H1 (cell line): ENCODE measurements around the gene NEGR1. TPM values are rescaled to one million over a fixed set of nuclear protein-coding genes. Genes with fewer than 3 reads are reported as not detected.

Experiments used
- CTCF ChIA-PET: fragments of 300-600 bp; sonication (Branson Sonifier 250); formaldehyde crosslinking; loops from one replicate; lab custom pipeline; 2021; ENCODE audit not compliant: partially characterized antibody; lab: Charles Lee
- POLR2A ChIA-PET: fragments of 300-600 bp; sonication (Branson Sonifier 250); formaldehyde crosslinking; loops from one replicate; lab custom pipeline; 2021; ENCODE audit warnings: inconsistent platforms; ENCODE audit not compliant: partially characterized antibody; lab: Charles Lee
- DNase-seq, 2 experiments: peaks; one replicate each; pipeline versions ENCODE4 v3.0.0 to v3.0.0-alpha.2; 2010 to 2022; ENCODE audit warnings: low spot score in 2 of 2, low read depth in 1 of 2, mixed read lengths in 1 of 2
- FAIRE-seq: peaks from 2 replicates; lab custom pipeline; 2011; peaks lifted over from hg19 to GRCh38; lab: Jason Lieb, UNC
- H2AFZ ChIP-seq: 2 replicates; pipeline ENCODE4 v1.8.1; 2012; ENCODE audit warnings: low read length, inconsistent platforms
- H2AK5ac ChIP-seq: 2 replicates; pipeline ENCODE4 v1.6.1; 2013; ENCODE audit warnings: low read depth, low read length
- H2BK120ac ChIP-seq: replicated peaks from 2 replicates; pipeline ENCODE3; 2013; ENCODE audit warnings: low read depth, low read length, inconsistent platforms
- H2BK12ac ChIP-seq: 2 replicates; pipeline ENCODE4 v1.6.1; 2013; ENCODE audit warnings: low read depth, low read length
- H2BK15ac ChIP-seq: 2 replicates; pipeline ENCODE4 v1.6.1; 2013; ENCODE audit warnings: low read length
- H2BK20ac ChIP-seq: 2 replicates; pipeline ENCODE4 v1.6.1; 2013; ENCODE audit warnings: low read length
- H2BK5ac ChIP-seq: 2 replicates; pipeline ENCODE4 v1.6.1; 2013; ENCODE audit warnings: low read depth, low read length
- H3K14ac ChIP-seq: 2 replicates; pipeline ENCODE4 v1.6.1; 2013; ENCODE audit warnings: inconsistent platforms; ENCODE audit not compliant: insufficient read length
- H3K18ac ChIP-seq: 2 replicates; pipeline ENCODE4 v1.6.1; 2013; ENCODE audit warnings: low read length; ENCODE audit errors: extremely low read depth
- H3K23ac ChIP-seq: 2 replicates; pipeline ENCODE4 v1.6.1; 2013; ENCODE audit warnings: inconsistent platforms; ENCODE audit not compliant: insufficient read length
- H3K23me2 ChIP-seq: 2 replicates; pipeline ENCODE4 v1.6.1; 2013; ENCODE audit warnings: low read depth, low read length
- H3K27ac ChIP-seq: 2 replicates; pipeline ENCODE4 v1.6.1; 2011; ENCODE audit warnings: low read depth, low read length, inconsistent platforms
- H3K27me3 ChIP-seq, 4 experiments: replicated peaks in 1 of 4; 1 replicate in 1 of 4; 2 replicates in 3 of 4; pipeline versions ENCODE4 v1.6.1 to v1.8.1; 2011 to 2013; ENCODE audit warnings: low read length in 3 of 4, mild to moderate bottlenecking in 3 of 4, inconsistent platforms in 2 of 4, mixed read lengths in 2 of 4, moderate library complexity in 1 of 4; ENCODE audit not compliant: control insufficient read depth in 3 of 4, insufficient read depth in 3 of 4; ENCODE audit errors: extremely low read depth in 1 of 4
- H3K36me3 ChIP-seq, 4 experiments: 2 replicates each; pipeline versions ENCODE4 v1.6.1 to v1.8.1; 2011 to 2013; ENCODE audit warnings: mild to moderate bottlenecking in 4 of 4, low read length in 3 of 4, moderate library complexity in 2 of 4, control low read depth in 1 of 4, inconsistent platforms in 1 of 4; ENCODE audit not compliant: insufficient read depth in 4 of 4, control insufficient read depth in 2 of 4
- H3K4ac ChIP-seq: replicated peaks from 2 replicates; pipeline ENCODE3; 2013; ENCODE audit warnings: low read length, low read depth, mixed read lengths, inconsistent platforms; ENCODE audit not compliant: insufficient read length
- H3K4me1 ChIP-seq, 4 experiments: replicated peaks in 1 of 4; 1 replicate in 1 of 4; 2 replicates in 3 of 4; pipeline versions ENCODE4 v1.6.1 to v1.8.1; 2011 to 2013; ENCODE audit warnings: low read length in 3 of 4, inconsistent platforms in 2 of 4, mixed read lengths in 1 of 4; ENCODE audit not compliant: insufficient read depth in 4 of 4, control insufficient read depth in 3 of 4
- H3K4me2 ChIP-seq, 2 experiments: 2 replicates each; pipeline versions ENCODE4 v1.6.1 to v1.8.1; 2011 to 2013; ENCODE audit warnings: low read depth in 2 of 2, low read length in 2 of 2, control low read depth in 1 of 2, inconsistent platforms in 1 of 2, mild to moderate bottlenecking in 1 of 2; ENCODE audit not compliant: insufficient read depth in 1 of 2
- H3K4me3 ChIP-seq, 4 experiments: fragments of 200-600, 300-600 bp in 1 of 4; sonication (generic), shearing (Covaris generic), sonication (Bioruptor Twin) in 1 of 4; 2 replicates each; pipeline versions ENCODE4 v1.5.1 to v1.8.1; 2011 to 2016; ENCODE audit warnings: low read length in 4 of 4, low read depth in 3 of 4, control low read depth in 2 of 4, inconsistent platforms in 2 of 4, mild to moderate bottlenecking in 2 of 4, mixed read lengths in 1 of 4, moderate library complexity in 1 of 4; ENCODE audit not compliant: insufficient read depth in 2 of 4; ENCODE audit errors: extremely low read depth in 1 of 4
- H3K56ac ChIP-seq: replicated peaks from 2 replicates; pipeline ENCODE3; 2013; ENCODE audit warnings: low read depth, mild to moderate bottlenecking, mixed read lengths, low read length, inconsistent platforms; ENCODE audit not compliant: insufficient read length
- H3K79me1 ChIP-seq: 2 replicates; pipeline ENCODE4 v1.6.1; 2013; ENCODE audit warnings: low read depth, low read length, control low read depth
- H3K79me2 ChIP-seq, 2 experiments: 2 replicates each; pipeline versions ENCODE4 v1.6.1 to v1.8.1; 2012 to 2013; ENCODE audit warnings: low read length in 2 of 2, mild to moderate bottlenecking in 2 of 2, inconsistent platforms in 1 of 2; ENCODE audit not compliant: insufficient read depth in 2 of 2, control insufficient read depth in 1 of 2
- H3K9ac ChIP-seq, 4 experiments: replicated peaks in 1 of 4; 1 replicate in 1 of 4; 2 replicates in 3 of 4; pipeline versions ENCODE4 v1.6.1 to v1.8.1; 2011 to 2013; ENCODE audit warnings: low read depth in 3 of 4, low read length in 3 of 4, control low read depth in 2 of 4, mild to moderate bottlenecking in 2 of 4, moderate library complexity in 2 of 4, inconsistent platforms in 1 of 4; ENCODE audit errors: extremely low read depth in 1 of 4
- H3K9me3 ChIP-seq, 2 experiments: 2 replicates each; pipeline versions ENCODE4 v1.6.1 to v1.8.1; 2012 to 2013; ENCODE audit warnings: mild to moderate bottlenecking in 2 of 2, moderate library complexity in 2 of 2, control low read depth in 1 of 2, inconsistent platforms in 1 of 2, low read depth in 1 of 2, low read length in 1 of 2, mixed read lengths in 1 of 2; ENCODE audit not compliant: insufficient read depth in 2 of 2
- H4K20me1 ChIP-seq, 2 experiments: replicated peaks in 1 of 2; 2 replicates each; pipeline versions ENCODE3 to v1.8.1; 2011 to 2013; ENCODE audit warnings: inconsistent platforms in 2 of 2, low read length in 2 of 2, mild to moderate bottlenecking in 1 of 2; ENCODE audit not compliant: insufficient read depth in 2 of 2, control insufficient read depth in 1 of 2
- H4K5ac ChIP-seq: 2 replicates; pipeline ENCODE4 v1.6.1; 2013; ENCODE audit warnings: low read length, low read depth, mixed read lengths, inconsistent platforms; ENCODE audit not compliant: insufficient read length
- H4K8ac ChIP-seq: 2 replicates; pipeline ENCODE4 v1.8.0; 2013; ENCODE audit warnings: mild to moderate bottlenecking, moderate library complexity, low read length, inconsistent platforms; ENCODE audit not compliant: insufficient read depth; ENCODE audit errors: extremely low read depth
- H4K91ac ChIP-seq: replicated peaks from 2 replicates; pipeline ENCODE3; 2013; ENCODE audit warnings: low read length, mixed read lengths, inconsistent platforms; ENCODE audit not compliant: insufficient read length
- CREB1 ChIP-seq: IDR thresholded peaks from 2 replicates; pipeline ENCODE4 v1.6.1; 2012; ENCODE audit warnings: inconsistent platforms
- KDM4A ChIP-seq: IDR thresholded peaks from one replicate; pipeline ENCODE4 v1.7.1; 2012; ENCODE audit warnings: low read depth, mild to moderate bottlenecking, moderate library complexity, low read length, inconsistent platforms; ENCODE audit not compliant: severe bottlenecking
- SP1 ChIP-seq: IDR thresholded peaks from 2 replicates; pipeline ENCODE4 v1.6.1; 2011; ENCODE audit warnings: low read depth, low read length
- SP4 ChIP-seq: IDR thresholded peaks from 2 replicates; pipeline ENCODE4 v1.6.1; 2012; ENCODE audit warnings: low read length, inconsistent platforms
- WGBS, 2 experiments: shearing (Covaris generic) in 1 of 2; methylation state at CpG; one replicate each; pipeline versions ENCODE4 v1.1.6 to v1.1.7; 2013 to 2015; ENCODE audit warnings: low lambda C conversion rate in 2 of 2, mixed read lengths in 2 of 2, inconsistent platforms in 1 of 2, low coverage in 1 of 2, missing lambda C conversion rate in 1 of 2; ENCODE audit not compliant: insufficient replicate concordance in 2 of 2, insufficient coverage in 1 of 2, insufficient read length in 1 of 2; ENCODE audit errors: extremely low coverage in 1 of 2, missing lambda C conversion rate in 1 of 2; 5-methylcytosine and 5-hydroxymethylcytosine counted together
- polyA plus RNA-seq, 7 experiments: library from polyadenylated mRNA; depleted of rRNA in 3 of 7; stranded (reverse) in 5 of 7; unstranded in 2 of 7; fragments of >200 nt in 5 of 7; fragments of 200-250 nt in 2 of 7; gene quantifications; 1 replicate in 5 of 7; 2 replicates in 1 of 7; 4 replicates in 1 of 7; pipeline versions ENCODE4 v1.2.1 to v1.2.3, GENCODE V29; 2011 to 2013; ENCODE audit warnings: missing spikeins in 2 of 7, mixed read lengths in 2 of 7
- total RNA-seq: library from RNA; stranded (reverse); fragmentation: NEBNext Ultra II Directional; extraction: Animal tissue kit (Norgen Biotek cat#: 25700); gene quantifications from 2 replicates; pipeline ENCODE4 v1.2.1, GENCODE V29; 2021
- TF ChIP-seq, protein P1 (sequence below), 3 experiments: IDR thresholded peaks; 1 replicate in 2 of 3; 2 replicates in 1 of 3; pipeline versions ENCODE4 v1.5.1 to v1.6.1; 2011; ENCODE audit warnings: low read length in 3 of 3, mild to moderate bottlenecking in 3 of 3, inconsistent platforms in 2 of 3, low read depth in 1 of 3, moderate library complexity in 1 of 3; ENCODE audit not compliant: insufficient read depth in 1 of 3; ENCODE audit errors: control extremely low read depth in 1 of 3
- TF ChIP-seq, protein P2 (sequence below): IDR thresholded peaks from 2 replicates; pipeline ENCODE4 v1.6.1; 2012; ENCODE audit warnings: inconsistent platforms

Gene NEGR1
- total and polyA plus RNA-seq, 2 of the 8 experiments (the other 6 are each of a cell fraction or from before 2014, with no cell fraction given) = 0.71 to 1.3 TPM

DNA sequence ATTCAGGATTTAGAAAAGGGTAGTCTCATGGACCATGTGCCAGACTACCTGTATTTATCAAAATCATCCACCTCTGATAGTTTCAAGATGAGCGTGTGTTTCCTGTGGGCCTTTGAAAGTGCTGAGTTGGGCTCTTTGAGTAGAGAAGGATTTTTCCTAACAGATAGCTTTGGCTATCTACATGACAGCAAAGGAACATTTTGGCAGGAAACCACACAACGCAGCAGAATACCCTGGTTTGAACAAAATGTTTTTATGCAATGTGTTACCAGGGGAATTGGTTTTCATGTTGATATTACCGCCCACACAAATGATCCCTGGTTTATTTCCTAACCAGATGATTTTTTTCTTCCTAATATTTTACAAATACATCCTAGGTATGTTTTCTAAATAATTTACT, 431.4 kb downstream of the NEGR1 start:
- no peak overlapping the region for H3K14ac ChIP-seq
- H3K79me2 ChIP-seq = no peaks in the 10 kb centered on the region
- no peak overlapping the region for H3K56ac ChIP-seq
- no peak overlapping the region for H4K8ac ChIP-seq
- ChIA-PET POLR2A (no interaction called here), CTCF (no interaction called here)
- no peaks in the 10 kb centered on the region for H3K4me1 ChIP-seq
- no peak overlapping the region for H3K9ac ChIP-seq
- no peaks in the 10 kb centered on the region for H3K23me2 ChIP-seq
- TF ChIP-seq, protein P1, sequence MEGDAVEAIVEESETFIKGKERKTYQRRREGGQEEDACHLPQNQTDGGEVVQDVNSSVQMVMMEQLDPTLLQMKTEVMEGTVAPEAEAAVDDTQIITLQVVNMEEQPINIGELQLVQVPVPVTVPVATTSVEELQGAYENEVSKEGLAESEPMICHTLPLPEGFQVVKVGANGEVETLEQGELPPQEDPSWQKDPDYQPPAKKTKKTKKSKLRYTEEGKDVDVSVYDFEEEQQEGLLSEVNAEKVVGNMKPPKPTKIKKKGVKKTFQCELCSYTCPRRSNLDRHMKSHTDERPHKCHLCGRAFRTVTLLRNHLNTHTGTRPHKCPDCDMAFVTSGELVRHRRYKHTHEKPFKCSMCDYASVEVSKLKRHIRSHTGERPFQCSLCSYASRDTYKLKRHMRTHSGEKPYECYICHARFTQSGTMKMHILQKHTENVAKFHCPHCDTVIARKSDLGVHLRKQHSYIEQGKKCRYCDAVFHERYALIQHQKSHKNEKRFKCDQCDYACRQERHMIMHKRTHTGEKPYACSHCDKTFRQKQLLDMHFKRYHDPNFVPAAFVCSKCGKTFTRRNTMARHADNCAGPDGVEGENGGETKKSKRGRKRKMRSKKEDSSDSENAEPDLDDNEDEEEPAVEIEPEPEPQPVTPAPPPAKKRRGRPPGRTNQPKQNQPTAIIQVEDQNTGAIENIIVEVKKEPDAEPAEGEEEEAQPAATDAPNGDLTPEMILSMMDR (IDR thresholded peaks at IDR 0.05; ENCODE audit: control extremely low read depth in 1 of 3, insufficient read depth in 1 of 3, low read depth in 1 of 3, low read length in 3 of 3) = no peak
- no peak for TF ChIP-seq SP4
- TF ChIP-seq CREB1 = no peak
- TF ChIP-seq, protein P2, sequence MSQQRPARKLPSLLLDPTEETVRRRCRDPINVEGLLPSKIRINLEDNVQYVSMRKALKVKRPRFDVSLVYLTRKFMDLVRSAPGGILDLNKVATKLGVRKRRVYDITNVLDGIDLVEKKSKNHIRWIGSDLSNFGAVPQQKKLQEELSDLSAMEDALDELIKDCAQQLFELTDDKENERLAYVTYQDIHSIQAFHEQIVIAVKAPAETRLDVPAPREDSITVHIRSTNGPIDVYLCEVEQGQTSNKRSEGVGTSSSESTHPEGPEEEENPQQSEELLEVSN = no peak
- no peak for TF ChIP-seq KDM4A
- no peak for TF ChIP-seq SP1
- no peak overlapping the region for H4K5ac ChIP-seq
- no peak overlapping the region for H3K23ac ChIP-seq
- H3K9me3 ChIP-seq = no peaks in the 10 kb centered on the region
- FAIRE-seq = no peak
- no peak overlapping the region for H2BK12ac ChIP-seq
- H3K4me3 ChIP-seq = no peak overlapping the region
- no peak overlapping the region for H3K4ac ChIP-seq
- H2AFZ ChIP-seq = peak overlapping the region; percentile 80; the same call in 1 of the 2 replicates
- WGBS, 2 experiments = 91% methylated on average over 3 of the region's 3 CpGs; no CpG with 5 or more reads in 1 of the 2 experiments
- H2BK120ac ChIP-seq = no peak overlapping the region
- no peak overlapping the region for H4K91ac ChIP-seq
- peaks cover 0 to 1% (median 0%) of the 10 kb centered on the region in 4 experiments; a peak in 1 of 7 replicates for H3K27me3 ChIP-seq
- H2BK15ac ChIP-seq = no peak overlapping the region
- H3K18ac ChIP-seq = no peak overlapping the region
- no peaks in the 10 kb centered on the region for H4K20me1 ChIP-seq
- H3K4me2 ChIP-seq = no peak overlapping the region
- no peak overlapping the region for H2AK5ac ChIP-seq
- no peak overlapping the region for H2BK20ac ChIP-seq
- H3K79me1 ChIP-seq = no peaks in the 10 kb centered on the region
- DNase-seq = no peak
- no peak overlapping the region for H3K27ac ChIP-seq
- no peak overlapping the region for H2BK5ac ChIP-seq
- H3K36me3 ChIP-seq = no peaks in the 10 kb centered on the region
